ENCODE measurements around the gene SLC1A1. TPM values are rescaled to one million over a fixed set of nuclear protein-coding genes. Genes with fewer than 3 reads are reported as not detected.

Gene SLC1A1
- total and polyA plus RNA-seq, 2 experiments from 2014 or later: 3.7 to 8.2 TPM

GRCh38 chr9:4614627-4615026 is 124.4 kb downstream of the SLC1A1 start (continued):
- TF ChIP-seq ZNF462 (CRISPR knock-in tag; IDR thresholded peaks at IDR 0.05) (no peak), ZNF331 (CRISPR knock-in tag; IDR thresholded peaks at IDR 0.05; ENCODE audit: low read depth) (no peak), ETS1 (IDR thresholded peaks at IDR 0.05) (no peak), REST (IDR thresholded peaks at IDR 0.05; ENCODE audit: unreplicated experiment) (no peak), POLR2AphosphoS5 (IDR thresholded peaks at IDR 0.05; ENCODE audit: low read depth) (no peak), EZH2 (IDR thresholded peaks at IDR 0.05; ENCODE audit: low read depth, unreplicated experiment) (no peak)
